ENCODE data around the gene BBC3. TPM values are rescaled to one million over a fixed set of nuclear protein-coding genes. Genes with fewer than 3 reads are reported as not detected.

The BBC3 gene
- total RNA-seq, 1 donor from 2014 or later, result 4.7 TPM

- no peak for TF ChIP-seq POLR2AphosphoS5 (IDR thresholded peaks at IDR 0.05; ENCODE audit: insufficient read depth in 1 of 2, low read depth in 1 of 2)
- TF ChIP-seq, protein P1, sequence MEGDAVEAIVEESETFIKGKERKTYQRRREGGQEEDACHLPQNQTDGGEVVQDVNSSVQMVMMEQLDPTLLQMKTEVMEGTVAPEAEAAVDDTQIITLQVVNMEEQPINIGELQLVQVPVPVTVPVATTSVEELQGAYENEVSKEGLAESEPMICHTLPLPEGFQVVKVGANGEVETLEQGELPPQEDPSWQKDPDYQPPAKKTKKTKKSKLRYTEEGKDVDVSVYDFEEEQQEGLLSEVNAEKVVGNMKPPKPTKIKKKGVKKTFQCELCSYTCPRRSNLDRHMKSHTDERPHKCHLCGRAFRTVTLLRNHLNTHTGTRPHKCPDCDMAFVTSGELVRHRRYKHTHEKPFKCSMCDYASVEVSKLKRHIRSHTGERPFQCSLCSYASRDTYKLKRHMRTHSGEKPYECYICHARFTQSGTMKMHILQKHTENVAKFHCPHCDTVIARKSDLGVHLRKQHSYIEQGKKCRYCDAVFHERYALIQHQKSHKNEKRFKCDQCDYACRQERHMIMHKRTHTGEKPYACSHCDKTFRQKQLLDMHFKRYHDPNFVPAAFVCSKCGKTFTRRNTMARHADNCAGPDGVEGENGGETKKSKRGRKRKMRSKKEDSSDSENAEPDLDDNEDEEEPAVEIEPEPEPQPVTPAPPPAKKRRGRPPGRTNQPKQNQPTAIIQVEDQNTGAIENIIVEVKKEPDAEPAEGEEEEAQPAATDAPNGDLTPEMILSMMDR (IDR thresholded peaks at IDR 0.05), result no peak
- TF ChIP-seq POLR2A (IDR thresholded peaks at IDR 0.05), result no peak
- Histone ChIP-seq H3K36me3 (peaks cover 0 to 18% of the 10 kb centered on the region in 2 donors), H3K4me3 (no peak overlapping the region), H3K27ac (no peak overlapping the region), H3K4me1 (no peaks in the 10 kb centered on the region), H3K27me3 (no peaks in the 10 kb centered on the region), H3K9me3 (no peaks in the 10 kb centered on the region)
- intact Hi-C loops (cut with DNase I), result no loop called here
- no peak for DNase-seq (ENCODE audit: extremely low spot score in 2 of 2)
Measured at GRCh38 chr19:47200530-47200929, 30.5 kb downstream of the BBC3 start.

- Histone ChIP-seq H3K27ac (no peak overlapping the region), H3K27me3 (no peaks in the 10 kb centered on the region), H3K4me1 (no peaks in the 10 kb centered on the region), H3K4me3 (no peak overlapping the region), H3K9me3 (no peaks in the 10 kb centered on the region), H3K36me3 (peaks cover 0 to 18% of the 10 kb centered on the region in 2 donors)
- intact Hi-C loops (cut with DNase I), result no loop called here
- TF ChIP-seq, protein P1 (IDR thresholded peaks at IDR 0.05), result no peak
- TF ChIP-seq POLR2A (IDR thresholded peaks at IDR 0.05) (no peak), POLR2AphosphoS5 (IDR thresholded peaks at IDR 0.05; ENCODE audit: insufficient read depth in 1 of 2, low read depth in 1 of 2) (no peak)
- DNase-seq (ENCODE audit: extremely low spot score in 2 of 2), result no peak
Measured at GRCh38 chr19:47197141-47197540, 33.9 kb downstream of the BBC3 start.

DNA sequence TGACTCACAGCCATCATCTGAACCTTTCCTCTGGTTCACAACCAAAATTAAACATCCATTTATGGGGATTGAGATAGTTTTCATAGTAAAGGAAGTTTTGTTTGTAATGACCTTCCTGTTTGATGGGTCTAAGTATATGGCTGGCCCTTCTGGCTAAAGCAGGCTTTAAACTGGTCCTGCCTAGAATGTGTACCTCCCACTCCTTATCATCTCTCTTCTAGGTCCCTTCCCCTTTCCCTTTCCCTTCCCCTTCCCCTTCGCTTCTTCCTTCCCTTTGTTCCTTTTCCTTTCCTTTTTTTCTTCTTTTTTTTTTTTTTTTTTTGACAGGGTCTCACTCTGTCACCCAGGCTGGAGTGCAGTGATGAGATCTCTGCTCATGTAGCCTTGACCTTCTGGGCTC lies 35.6 kb downstream of the BBC3 start:
- DNase-seq (ENCODE audit: extremely low spot score in 2 of 2), result no peak
- Histone ChIP-seq H3K36me3 (peaks cover 0 to 18% of the 10 kb centered on the region in 2 donors), H3K27me3 (no peaks in the 10 kb centered on the region), H3K4me3 (no peak overlapping the region), H3K9me3 (no peaks in the 10 kb centered on the region), H3K27ac (no peak overlapping the region), H3K4me1 (peaks cover 11% of the 10 kb centered on the region)
- intact Hi-C loops (cut with DNase I), result no loop called here
- TF ChIP-seq POLR2A (IDR thresholded peaks at IDR 0.05), result no peak
- TF ChIP-seq, protein P1 (IDR thresholded peaks at IDR 0.05), result no peak
- TF ChIP-seq POLR2AphosphoS5 (IDR thresholded peaks at IDR 0.05; ENCODE audit: insufficient read depth in 1 of 2, low read depth in 1 of 2), result no peak

GRCh38 chr19:47190167-47190727 lies 40.8 kb downstream of the BBC3 start:
- TF ChIP-seq, protein P1 (IDR thresholded peaks at IDR 0.05), result no peak
- no peak for TF ChIP-seq POLR2AphosphoS5 (IDR thresholded peaks at IDR 0.05; ENCODE audit: insufficient read depth in 1 of 2, low read depth in 1 of 2)
- no peaks in the 10 kb centered on the region for H3K27me3 ChIP-seq
- H3K4me1 ChIP-seq, result peaks cover 28% of the 10 kb centered on the region
- peak overlapping the region; percentile 76 for H3K27ac ChIP-seq
- H3K9me3 ChIP-seq, result no peaks in the 10 kb centered on the region
- no peaks in the 10 kb centered on the region for H3K36me3 ChIP-seq
- DNase-seq (ENCODE audit: extremely low spot score in 2 of 2), result no peak
- peak overlapping the region in 1 of 2 donors; percentile 14 for H3K4me3 ChIP-seq
- intact Hi-C loops (cut with DNase I), result no loop called here

DNA sequence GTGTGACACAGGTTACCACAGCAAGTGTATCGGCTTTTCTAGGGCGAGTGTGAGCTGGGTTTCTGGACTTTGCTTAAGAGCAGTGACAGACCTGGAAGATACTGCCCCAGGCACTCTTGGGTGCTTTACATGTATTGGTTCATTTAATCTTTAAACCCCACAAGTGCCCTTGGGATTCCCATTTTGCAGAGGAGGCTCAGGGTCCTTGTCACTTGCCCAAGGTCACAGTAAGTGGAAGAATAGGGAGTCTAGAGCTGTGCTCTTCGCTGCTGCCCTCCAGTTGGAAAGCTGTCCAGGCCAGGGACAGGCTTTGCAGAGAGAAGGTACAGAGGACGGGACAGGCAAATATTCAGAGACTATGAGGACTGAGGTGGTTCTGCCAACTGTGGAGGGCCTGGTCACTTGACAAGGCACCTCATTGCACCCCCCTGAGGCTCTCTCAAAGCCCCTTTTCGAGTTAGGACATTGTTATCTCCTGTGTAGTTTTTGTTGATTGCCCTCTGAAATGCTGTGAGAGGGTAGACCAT lies 42.4 kb downstream of the BBC3 start:
- peaks cover 0 to 3% of the 10 kb centered on the region in 2 donors for H3K36me3 ChIP-seq
- peaks cover 28% of the 10 kb centered on the region for H3K4me1 ChIP-seq
- no peak for DNase-seq (ENCODE audit: extremely low spot score in 2 of 2)
- H3K9me3 ChIP-seq, result no peaks in the 10 kb centered on the region
- peak overlapping the region; percentile 76 for H3K27ac ChIP-seq
- no peak for TF ChIP-seq POLR2AphosphoS5 (IDR thresholded peaks at IDR 0.05; ENCODE audit: insufficient read depth in 1 of 2, low read depth in 1 of 2)
- TF ChIP-seq POLR2A (IDR thresholded peaks at IDR 0.05), result no peak
- TF ChIP-seq, protein P1 (IDR thresholded peaks at IDR 0.05), result no peak
- no peak overlapping the region for H3K4me3 ChIP-seq
- H3K27me3 ChIP-seq, result no peaks in the 10 kb centered on the region
- intact Hi-C loops (cut with DNase I), result no loop called here

Measured in vagina (tissue), 2 donors.